ENCODE results near the gene TIMP2. TPM values are rescaled to one million over a fixed set of nuclear protein-coding genes. Genes with fewer than 3 reads are reported as not detected.

The TIMP2 gene
- total RNA-seq, 1 experiment from 2014 or later: 24.8 TPM

DNA sequence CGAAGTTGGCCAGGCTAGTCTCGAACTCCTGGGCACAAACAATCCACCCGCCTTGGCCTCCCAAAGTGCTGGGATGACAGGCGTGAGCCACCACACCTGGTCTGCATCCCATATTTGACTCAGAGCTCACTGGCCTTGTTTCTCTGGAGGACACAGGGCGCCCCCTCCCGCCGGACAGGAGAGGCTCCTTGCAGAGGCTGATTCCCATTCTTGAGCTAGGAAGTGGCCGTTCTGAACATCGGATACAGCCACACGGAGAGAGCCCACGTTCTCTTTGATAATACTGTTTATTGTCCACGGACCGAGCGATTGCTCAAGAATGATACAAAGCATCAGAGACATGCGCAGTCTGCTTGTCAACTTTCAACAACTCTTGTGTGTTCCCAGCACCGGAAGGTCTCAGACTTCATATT, 72.5 kb downstream of the TIMP2 start:
- Mint-ChIP-seq H3K4me1 (ENCODE audit: insufficient read depth, unreplicated experiment) (peaks cover 5% of the 10 kb centered on the region), H3K27ac (ENCODE audit: low read depth, unreplicated experiment) (no peak overlapping the region), H3K4me3 (ENCODE audit: unreplicated experiment) (no peak overlapping the region), H3K36me3 (ENCODE audit: insufficient read depth, unreplicated experiment) (peaks cover 17% of the 10 kb centered on the region), H3K27me3 (ENCODE audit: insufficient read depth, unreplicated experiment) (no peaks in the 10 kb centered on the region), H3K9me3 (ENCODE audit: unreplicated experiment) (no peaks in the 10 kb centered on the region)
- no TSS peak for BruUV-seq (replicated peaks)
- POLR2A ChIA-PET: interaction anchor here (0.9 to 1.8 kb wide), 3 partner anchors 9 to 117 kb away, joined by 3 to 9 read pairs (median 5); no protein-coding TSS in a partner anchor
- CTCF ChIA-PET: interaction anchor here (0.7 to 1.8 kb wide), 3 partner anchors 12 to 338 kb away, joined by 3 to 6 read pairs (median 3); no protein-coding TSS in a partner anchor
- intact Hi-C loops (cut with micrococcal nuclease): no loop called here
- TF ChIP-seq, protein P1, sequence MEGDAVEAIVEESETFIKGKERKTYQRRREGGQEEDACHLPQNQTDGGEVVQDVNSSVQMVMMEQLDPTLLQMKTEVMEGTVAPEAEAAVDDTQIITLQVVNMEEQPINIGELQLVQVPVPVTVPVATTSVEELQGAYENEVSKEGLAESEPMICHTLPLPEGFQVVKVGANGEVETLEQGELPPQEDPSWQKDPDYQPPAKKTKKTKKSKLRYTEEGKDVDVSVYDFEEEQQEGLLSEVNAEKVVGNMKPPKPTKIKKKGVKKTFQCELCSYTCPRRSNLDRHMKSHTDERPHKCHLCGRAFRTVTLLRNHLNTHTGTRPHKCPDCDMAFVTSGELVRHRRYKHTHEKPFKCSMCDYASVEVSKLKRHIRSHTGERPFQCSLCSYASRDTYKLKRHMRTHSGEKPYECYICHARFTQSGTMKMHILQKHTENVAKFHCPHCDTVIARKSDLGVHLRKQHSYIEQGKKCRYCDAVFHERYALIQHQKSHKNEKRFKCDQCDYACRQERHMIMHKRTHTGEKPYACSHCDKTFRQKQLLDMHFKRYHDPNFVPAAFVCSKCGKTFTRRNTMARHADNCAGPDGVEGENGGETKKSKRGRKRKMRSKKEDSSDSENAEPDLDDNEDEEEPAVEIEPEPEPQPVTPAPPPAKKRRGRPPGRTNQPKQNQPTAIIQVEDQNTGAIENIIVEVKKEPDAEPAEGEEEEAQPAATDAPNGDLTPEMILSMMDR (IDR thresholded peaks at IDR 0.05; ENCODE audit: unreplicated experiment): no peak
- DNase-seq (ENCODE audit: unreplicated experiment): no peak

DNA sequence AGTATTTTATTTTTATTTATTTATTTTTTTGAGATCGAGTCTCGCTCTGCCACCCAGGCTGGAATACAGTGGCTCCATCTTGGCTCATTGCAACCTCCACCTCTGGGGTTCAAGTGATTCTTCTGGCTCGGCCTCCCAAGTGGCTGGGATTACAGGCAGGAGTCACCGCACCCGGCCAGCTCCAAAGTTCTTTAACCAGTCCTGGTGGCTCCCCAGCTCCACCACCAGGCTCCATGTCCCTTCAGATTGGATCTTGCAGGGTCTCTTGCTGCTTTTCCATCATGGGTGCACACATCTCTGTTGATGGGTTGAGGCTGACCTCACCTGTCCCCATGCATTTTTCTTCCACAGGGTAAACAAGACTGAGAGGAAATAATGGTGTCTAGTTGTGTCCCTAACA, 76.2 kb downstream of the TIMP2 start:
- no TSS peak for BruUV-seq (replicated peaks)
- intact Hi-C loops (cut with micrococcal nuclease): no loop called here
- H3K4me1 Mint-ChIP-seq (ENCODE audit: insufficient read depth, unreplicated experiment): peaks cover 11% of the 10 kb centered on the region
- ChIA-PET CTCF (interaction anchor here (1.3 kb wide), 1 partner anchor 10 kb away, joined by 3 read pairs; no protein-coding TSS in a partner anchor), POLR2A (interaction anchor here (1.3 kb wide), 1 partner anchor 13 kb away, joined by 6 read pairs; no protein-coding TSS in a partner anchor)
- no peak overlapping the region for H3K4me3 Mint-ChIP-seq (ENCODE audit: unreplicated experiment)
- no peaks in the 10 kb centered on the region for H3K9me3 Mint-ChIP-seq (ENCODE audit: unreplicated experiment)
- H3K36me3 Mint-ChIP-seq (ENCODE audit: insufficient read depth, unreplicated experiment): peaks cover 25% of the 10 kb centered on the region
- no peak for DNase-seq (ENCODE audit: unreplicated experiment)
- no peaks in the 10 kb centered on the region for H3K27me3 Mint-ChIP-seq (ENCODE audit: insufficient read depth, unreplicated experiment)
- TF ChIP-seq, protein P1 (IDR thresholded peaks at IDR 0.05; ENCODE audit: unreplicated experiment): no peak
- no peak overlapping the region for H3K27ac Mint-ChIP-seq (ENCODE audit: low read depth, unreplicated experiment)

DNA sequence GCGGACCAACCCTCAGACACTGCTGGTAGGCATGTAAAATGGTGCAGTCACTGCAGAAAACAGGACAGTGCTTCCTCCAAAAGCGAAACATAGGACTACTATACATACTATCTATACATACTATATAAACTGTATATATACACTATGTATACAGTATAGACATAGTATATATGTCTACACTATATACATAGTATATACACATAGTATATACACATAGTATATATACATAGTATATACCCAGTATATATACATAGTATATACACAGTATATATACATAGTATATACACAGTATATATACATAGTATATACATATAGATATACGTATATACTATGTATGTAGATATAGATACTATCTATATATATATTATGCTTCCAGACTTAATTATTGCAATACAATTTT, 78.1 kb downstream of the TIMP2 start:
- POLR2A ChIA-PET: interaction anchor here (1.0 kb wide), 1 partner anchor 128 kb away, joined by 3 read pairs; no protein-coding TSS in a partner anchor

DNA sequence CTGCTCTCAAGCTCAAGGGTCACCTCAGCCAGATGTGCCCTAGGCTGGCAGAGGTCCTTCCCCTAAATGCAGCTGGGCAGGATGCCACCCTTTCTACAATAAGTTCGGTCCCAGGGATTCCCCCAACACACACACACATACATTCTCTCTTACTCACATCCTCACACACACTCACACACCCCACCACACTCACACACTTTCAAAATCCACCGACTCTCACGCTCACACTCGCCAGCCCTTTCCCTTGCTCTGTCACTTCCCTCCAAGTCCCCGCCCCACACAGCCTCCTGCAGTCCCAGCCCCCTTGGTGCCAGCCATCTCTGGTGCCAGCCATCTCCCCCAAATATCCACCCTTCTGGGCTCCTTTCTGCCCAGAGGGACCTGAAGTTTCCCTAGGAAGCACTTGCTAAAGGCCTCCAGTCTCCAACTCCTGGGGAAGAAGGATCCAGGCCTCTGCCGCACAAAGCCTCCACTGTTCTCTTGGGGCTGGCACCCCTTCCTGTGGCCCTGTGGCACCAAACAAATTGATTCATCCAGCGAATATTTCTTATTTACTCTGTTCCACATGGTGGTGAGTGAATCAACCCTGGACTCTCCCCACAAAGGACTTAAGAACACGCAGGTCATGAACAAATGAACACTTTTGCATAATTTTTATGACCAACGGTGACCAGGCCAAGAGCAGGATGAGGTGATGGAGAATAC, 80.7 kb downstream of the TIMP2 start:
- BruUV-seq (replicated peaks): no TSS peak
- no peak overlapping the region for H3K27ac Mint-ChIP-seq (ENCODE audit: low read depth, unreplicated experiment)
- H3K36me3 Mint-ChIP-seq (ENCODE audit: insufficient read depth, unreplicated experiment): peaks cover 7% of the 10 kb centered on the region
- H3K9me3 Mint-ChIP-seq (ENCODE audit: unreplicated experiment): no peaks in the 10 kb centered on the region
- no peak for DNase-seq (ENCODE audit: unreplicated experiment)
- intact Hi-C loops (cut with micrococcal nuclease): no loop called here
- no peaks in the 10 kb centered on the region for H3K27me3 Mint-ChIP-seq (ENCODE audit: insufficient read depth, unreplicated experiment)
- peaks cover 16% of the 10 kb centered on the region for H3K4me1 Mint-ChIP-seq (ENCODE audit: insufficient read depth, unreplicated experiment)
- no peak overlapping the region for H3K4me3 Mint-ChIP-seq (ENCODE audit: unreplicated experiment)
- ChIA-PET POLR2A (interaction anchor here (0.6 kb wide), 1 partner anchor 133 kb away, joined by 3 read pairs; no protein-coding TSS in a partner anchor), CTCF (interaction anchor here (1.7 kb wide), 1 partner anchor 127 kb away, joined by 7 read pairs; no protein-coding TSS in a partner anchor)
- TF ChIP-seq, protein P1 (IDR thresholded peaks at IDR 0.05; ENCODE audit: unreplicated experiment): no peak

More for the DNA sequence above, 78.1 kb downstream of the TIMP2 start:
- intact Hi-C loops (cut with micrococcal nuclease): no loop called here
- TF ChIP-seq, protein P1 (IDR thresholded peaks at IDR 0.05; ENCODE audit: unreplicated experiment): no peak
- Mint-ChIP-seq H3K4me1 (ENCODE audit: insufficient read depth, unreplicated experiment) (peaks cover 11% of the 10 kb centered on the region), H3K4me3 (ENCODE audit: unreplicated experiment) (no peak overlapping the region), H3K27ac (ENCODE audit: low read depth, unreplicated experiment) (no peak overlapping the region), H3K27me3 (ENCODE audit: insufficient read depth, unreplicated experiment) (no peaks in the 10 kb centered on the region), H3K36me3 (ENCODE audit: insufficient read depth, unreplicated experiment) (peaks cover 14% of the 10 kb centered on the region), H3K9me3 (ENCODE audit: unreplicated experiment) (no peaks in the 10 kb centered on the region)
- DNase-seq (ENCODE audit: unreplicated experiment): no peak
- BruUV-seq (replicated peaks): no TSS peak
- CTCF ChIA-PET: interaction anchor here (1.4 kb wide), 1 partner anchor 19 kb away, joined by 7 read pairs; no protein-coding TSS in a partner anchor

All from MCF 10A (cell line).